A549 (cell line): Measurements from ENCODE around the gene PKHD1. TPM values are rescaled to one million over a fixed set of nuclear protein-coding genes. Genes with fewer than 3 reads are reported as not detected.
A peak's percentile ranks its signal among the peaks of the same experiment; 100 is the strongest.

Source experiments
- ATAC-seq, 2 experiments: fragments of 200-7000 bp in 1 of 2; fragments of >200 bp in 1 of 2; cut with Nextera tagmentation in 1 of 2; cut with Tn5 transposase in 1 of 2; 3 replicates each; pipeline versions ENCODE4 v1.8.0 to v1.9.1; 2018 to 2020; ENCODE audit warnings: mild to moderate bottlenecking in 1 of 2, moderate library complexity in 1 of 2
- CTCF ChIA-PET: fragments of 300-600 bp; sonication (Branson Sonifier 250); formaldehyde crosslinking; extraction: SDS; loops from one replicate; lab custom pipeline; 2021; ENCODE audit warnings: antibody characterized with exemption, inconsistent platforms; lab: Yijun Ruan, JAX
- POLR2A ChIA-PET: fragments of 350-600 bp; formaldehyde crosslinking; extraction: SDS; loops from one replicate; lab custom pipeline; 2021; ENCODE audit warnings: antibody characterized with exemption, inconsistent platforms; lab: Yijun Ruan, JAX
- DNase-seq, 2 experiments: peaks; one replicate each; pipeline versions ENCODE4 v3.0.0 to v3.0.0-alpha.2; 2011 to 2016; ENCODE audit warnings: low read depth in 1 of 2, low spot score in 1 of 2
- FAIRE-seq: peaks from 2 replicates; lab custom pipeline; 2011; peaks lifted over from hg19 to GRCh38; lab: Jason Lieb, UNC
- H3K27ac ChIP-seq, 2 experiments: fragments of >200 bp; sonication (Bioruptor Twin); formaldehyde crosslinking; 3 replicates each; pipeline ENCODE4 v1.5.1; 2016 to 2017
- H3K4me1 ChIP-seq: fragments of >200 bp; sonication (Bioruptor Twin); formaldehyde crosslinking; 3 replicates; pipeline ENCODE4 v1.6.1; 2016
- H3K4me2 ChIP-seq: fragments of >200 bp; sonication (Bioruptor Twin); formaldehyde crosslinking; 3 replicates; pipeline ENCODE4 v1.6.1; 2016
- H3K4me3 ChIP-seq: fragments of >200 bp; sonication (Bioruptor Twin); formaldehyde crosslinking; 3 replicates; pipeline ENCODE4 v1.5.1; 2016
- H3K9me3 ChIP-seq: fragments of >200 bp; sonication (Bioruptor Twin); formaldehyde crosslinking; 3 replicates; pipeline ENCODE4 v1.6.1; 2016
- CBX2 ChIP-seq: fragments of 200-600 bp; sonication (generic); IDR thresholded peaks from 2 replicates; pipeline ENCODE4 v1.6.1; 2016; ENCODE audit warnings: low read depth, mild to moderate bottlenecking, borderline replicate concordance
- CEBPB ChIP-seq, 2 experiments: fragments of >200 bp in 1 of 2; sonication (Bioruptor Twin) in 1 of 2; formaldehyde crosslinking in 1 of 2; IDR thresholded peaks; 2 replicates each; pipeline ENCODE4 v1.6.1; 2012 to 2016
- CHD4 ChIP-seq: fragments of 200-600 bp; sonication (generic); IDR thresholded peaks from 2 replicates; pipeline ENCODE4 v1.6.1; 2016; ENCODE audit warnings: antibody characterized with exemption, mild to moderate bottlenecking, borderline replicate concordance
- EHF ChIP-seq: fragments of 250-450 bp; sonication (Bioruptor Pico); IDR thresholded peaks from 2 replicates; pipeline ENCODE4 v1.5.0; 2020; ENCODE audit warnings: mild to moderate bottlenecking
- EP300 ChIP-seq, 2 experiments: fragments of >200 bp; sonication (Bioruptor Twin); formaldehyde crosslinking; IDR thresholded peaks; 2 replicates in 1 of 2; 3 replicates in 1 of 2; pipeline ENCODE4 v1.6.1; 2016 to 2017
- ESRRA ChIP-seq: fragments of 150-350 bp; IDR thresholded peaks from 2 replicates; pipeline ENCODE4 v1.6.1; 2014; ENCODE audit warnings: mild to moderate bottlenecking, low read length, borderline replicate concordance
- FOSL2 ChIP-seq, 2 experiments: fragments of 450-650 bp in 1 of 2; fragments of >200 bp in 1 of 2; sonication (Bioruptor Twin) in 1 of 2; formaldehyde crosslinking; IDR thresholded peaks; 2 replicates each; pipeline versions ENCODE4 v1.5.0 to v1.6.1; 2016 to 2020; ENCODE audit warnings: mild to moderate bottlenecking in 1 of 2, moderate library complexity in 1 of 2
- FOXS1 ChIP-seq: fragments of 250-450 bp; sonication (Bioruptor Pico); IDR thresholded peaks from 2 replicates; pipeline ENCODE4 v1.5.0; 2020; ENCODE audit warnings: mild to moderate bottlenecking, moderate library complexity
- HDAC2 ChIP-seq: fragments of 200-600 bp; sonication (generic); IDR thresholded peaks from 2 replicates; pipeline ENCODE4 v1.6.1; 2016
- HOXA7 ChIP-seq: fragments of 250-450 bp; sonication (Bioruptor Pico); IDR thresholded peaks from 2 replicates; pipeline ENCODE4 v1.5.0; 2020; ENCODE audit warnings: mild to moderate bottlenecking, moderate library complexity
- HOXB13 ChIP-seq: fragments of 250-450 bp; sonication (Bioruptor Pico); IDR thresholded peaks from 2 replicates; pipeline ENCODE4 v1.5.0; 2020; ENCODE audit warnings: low read depth, mild to moderate bottlenecking, moderate library complexity
- JUN ChIP-seq, 2 experiments: fragments of >200 bp; sonication (Bioruptor Twin); formaldehyde crosslinking; IDR thresholded peaks; 2 replicates in 1 of 2; 3 replicates in 1 of 2; pipeline ENCODE4 v1.6.1; 2016 to 2017
- KDM1A ChIP-seq: fragments of 200-600 bp; sonication (generic); IDR thresholded peaks from 2 replicates; pipeline ENCODE4 v1.6.1; 2016; ENCODE audit warnings: low read depth, mild to moderate bottlenecking
- KDM5A ChIP-seq: fragments of 200-600 bp; sonication (generic); IDR thresholded peaks from 2 replicates; pipeline ENCODE4 v1.6.1; 2016; ENCODE audit warnings: antibody characterized with exemption, mild to moderate bottlenecking
- MAFK ChIP-seq: fragments of 450-650 bp; IDR thresholded peaks from 2 replicates; pipeline ENCODE4 v1.6.1; 2014; ENCODE audit not compliant: partially characterized antibody
- MYC ChIP-seq: IDR thresholded peaks from 2 replicates; pipeline ENCODE4 v1.6.1; 2012; ENCODE audit warnings: mild to moderate bottlenecking, inconsistent platforms, low read length, improper control_type of control experiment, borderline replicate concordance
- NFE2L2 ChIP-seq: fragments of 150-350 bp; conservative IDR thresholded peaks from 2 replicates; pipeline ENCODE4 v1.6.1; 2014; ENCODE audit warnings: low read length
- POLR2AphosphoS2 ChIP-seq: conservative IDR thresholded peaks from 2 replicates; pipeline ENCODE4 v1.6.1; 2012; ENCODE audit warnings: low read length, improper control_type of control experiment, inconsistent platforms
- RAD21 ChIP-seq, 2 experiments: fragments of >200 bp in 1 of 2; sonication (Bioruptor Twin) in 1 of 2; formaldehyde crosslinking in 1 of 2; IDR thresholded peaks in 1 of 2; conservative IDR thresholded peaks in 1 of 2; 2 replicates in 1 of 2; 3 replicates in 1 of 2; pipeline ENCODE4 v1.6.1; 2012 to 2018; ENCODE audit warnings: inconsistent platforms in 1 of 2
- RNF2 ChIP-seq: fragments of 200-600 bp; sonication (generic); IDR thresholded peaks from 2 replicates; pipeline ENCODE4 v1.6.1; 2016; ENCODE audit warnings: low read depth, mild to moderate bottlenecking, antibody characterized with exemption, moderate library complexity, borderline replicate concordance
- whole genome bisulfite sequencing: methylation state at CpG from one replicate; pipeline ENCODE4 v1.1.6; 2017; ENCODE audit errors: missing lambda C conversion rate; 5-methylcytosine and 5-hydroxymethylcytosine counted together
- polyA plus RNA-seq, 4 experiments: library from polyadenylated mRNA; depleted of rRNA in 3 of 4; stranded (reverse); fragments of >200 nt; fragmentation: RNase III in 1 of 4; extraction: RNeasy Plus Mini Kit Qiagen cat#74134 plus additional on column Dnase treatment in 1 of 4; gene quantifications; 2 replicates in 3 of 4; 3 replicates in 1 of 4; pipeline ENCODE4 v1.2.3, GENCODE V29; 2011 to 2017
- TF ChIP-seq, protein P1 (sequence below): IDR thresholded peaks from 2 replicates; pipeline ENCODE4 v1.6.1; 2012; ENCODE audit warnings: low read depth, borderline replicate concordance
- TF ChIP-seq, protein P2 (sequence below): fragments of >200 bp; sonication (Bioruptor Twin); formaldehyde crosslinking; IDR thresholded peaks from 3 replicates; pipeline ENCODE4 v1.5.1; 2016
- TF ChIP-seq, protein P3 (sequence below): fragments of 250-450 bp; sonication (Bioruptor Pico); IDR thresholded peaks from 2 replicates; pipeline ENCODE4 v1.5.0; 2020; ENCODE audit warnings: low read depth, mild to moderate bottlenecking, moderate library complexity
- TF ChIP-seq, protein P4 (sequence below): fragments of 200-600 bp; sonication (generic); IDR thresholded peaks from 2 replicates; pipeline ENCODE4 v1.6.1; 2016; ENCODE audit warnings: antibody characterized with exemption, mild to moderate bottlenecking, moderate library complexity

PKHD1 gene
- polyA plus RNA-seq, 2 of the 4 experiments (the other 2 are of a cell fraction): not detected

GRCh38 chr6:52065621-52066020, 21.8 kb downstream of the PKHD1 start:
- FAIRE-seq: no peak
- H3K4me1 ChIP-seq: no peaks in the 10 kb centered on the region
- H3K4me3 ChIP-seq: no peak overlapping the region
- ChIA-PET POLR2A (no interaction called here), CTCF (no interaction called here)
- no peaks in the 10 kb centered on the region for H3K9me3 ChIP-seq
- no peak overlapping the region for H3K4me2 ChIP-seq
- ATAC-seq: no peak
- no peak overlapping the region for H3K27ac ChIP-seq
- no peak for TF ChIP-seq FOSL2 (IDR thresholded peaks at IDR 0.05)
- TF ChIP-seq FOSL2 (CRISPR knock-in tag; IDR thresholded peaks at IDR 0.05): no peak
- no peak for TF ChIP-seq RNF2
- TF ChIP-seq, protein P1, sequence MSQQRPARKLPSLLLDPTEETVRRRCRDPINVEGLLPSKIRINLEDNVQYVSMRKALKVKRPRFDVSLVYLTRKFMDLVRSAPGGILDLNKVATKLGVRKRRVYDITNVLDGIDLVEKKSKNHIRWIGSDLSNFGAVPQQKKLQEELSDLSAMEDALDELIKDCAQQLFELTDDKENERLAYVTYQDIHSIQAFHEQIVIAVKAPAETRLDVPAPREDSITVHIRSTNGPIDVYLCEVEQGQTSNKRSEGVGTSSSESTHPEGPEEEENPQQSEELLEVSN: no peak
- no peak for TF ChIP-seq EP300 (IDR thresholded peaks at IDR 0.05)
- no peak for TF ChIP-seq RAD21 (conservative IDR thresholded peaks at IDR 0.05 in 1 of 2, IDR thresholded peaks at IDR 0.05 in 1 of 2)
- TF ChIP-seq POLR2AphosphoS2: no peak
- TF ChIP-seq HDAC2: no peak
- TF ChIP-seq KDM5A: no peak
- TF ChIP-seq CEBPB (IDR thresholded peaks at IDR 0.05): no peak
- no peak for TF ChIP-seq HOXA7 (CRISPR knock-in tag)
- no peak for TF ChIP-seq JUN (IDR thresholded peaks at IDR 0.05)
- TF ChIP-seq HOXB13 (CRISPR knock-in tag): no peak
- TF ChIP-seq CBX2: no peak
- no peak for DNase-seq

GRCh38 chr6:52063584-52064344, 23.6 kb downstream of the PKHD1 start:
- H3K4me2 ChIP-seq: no peak overlapping the region; the same call in 2 of the 3 replicates
- WGBS: 0% methylated on average over 5 of the region's 5 CpGs
- DNase-seq (peak; percentile 7 to 36), ATAC-seq (peak in 1 of 2 experiments; percentile 68; a peak in 3 of 6 replicates), FAIRE-seq (no peak)
- H3K4me3 ChIP-seq: no peak overlapping the region
- TF ChIP-seq RAD21 (conservative IDR thresholded peaks at IDR 0.05 in 1 of 2, IDR thresholded peaks at IDR 0.05 in 1 of 2) (0 out of 5 replicates have a peak, but pooled peaks of 1 of the 2 experiments have one; percentile 8), ESRRA (no peak), CEBPB (IDR thresholded peaks at IDR 0.05) (peak in 1 of 2 experiments; percentile 78; a peak in 2 of 4 replicates)
- no peaks in the 10 kb centered on the region for H3K4me1 ChIP-seq
- H3K27ac ChIP-seq: no peak overlapping the region
- ChIA-PET POLR2A (no interaction called here), CTCF (interaction anchor here (1.3 kb wide), 1 partner anchor 14 kb away, joined by 3 read pairs; no protein-coding TSS in a partner anchor)
- H3K9me3 ChIP-seq: no peaks in the 10 kb centered on the region

- Histone ChIP-seq H3K27ac (no peak overlapping the region), H3K4me2 (no peak overlapping the region), H3K9me3 (no peaks in the 10 kb centered on the region), H3K4me3 (no peak overlapping the region), H3K4me1 (no peaks in the 10 kb centered on the region)
- WGBS: 16% methylated on average over 3 of the region's 3 CpGs
- ChIA-PET CTCF (no interaction called here), POLR2A (no interaction called here)
- no peak for ATAC-seq
- no peak for TF ChIP-seq KDM1A
- no peak for TF ChIP-seq EP300 (IDR thresholded peaks at IDR 0.05)
- TF ChIP-seq CHD4: no peak
- no peak for TF ChIP-seq FOXS1
- TF ChIP-seq MAFK: no peak
- TF ChIP-seq NFE2L2: no peak
- TF ChIP-seq ESRRA: no peak
- TF ChIP-seq, protein P2, sequence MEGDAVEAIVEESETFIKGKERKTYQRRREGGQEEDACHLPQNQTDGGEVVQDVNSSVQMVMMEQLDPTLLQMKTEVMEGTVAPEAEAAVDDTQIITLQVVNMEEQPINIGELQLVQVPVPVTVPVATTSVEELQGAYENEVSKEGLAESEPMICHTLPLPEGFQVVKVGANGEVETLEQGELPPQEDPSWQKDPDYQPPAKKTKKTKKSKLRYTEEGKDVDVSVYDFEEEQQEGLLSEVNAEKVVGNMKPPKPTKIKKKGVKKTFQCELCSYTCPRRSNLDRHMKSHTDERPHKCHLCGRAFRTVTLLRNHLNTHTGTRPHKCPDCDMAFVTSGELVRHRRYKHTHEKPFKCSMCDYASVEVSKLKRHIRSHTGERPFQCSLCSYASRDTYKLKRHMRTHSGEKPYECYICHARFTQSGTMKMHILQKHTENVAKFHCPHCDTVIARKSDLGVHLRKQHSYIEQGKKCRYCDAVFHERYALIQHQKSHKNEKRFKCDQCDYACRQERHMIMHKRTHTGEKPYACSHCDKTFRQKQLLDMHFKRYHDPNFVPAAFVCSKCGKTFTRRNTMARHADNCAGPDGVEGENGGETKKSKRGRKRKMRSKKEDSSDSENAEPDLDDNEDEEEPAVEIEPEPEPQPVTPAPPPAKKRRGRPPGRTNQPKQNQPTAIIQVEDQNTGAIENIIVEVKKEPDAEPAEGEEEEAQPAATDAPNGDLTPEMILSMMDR: no peak
- TF ChIP-seq POLR2AphosphoS2: no peak
- TF ChIP-seq, protein P3, sequence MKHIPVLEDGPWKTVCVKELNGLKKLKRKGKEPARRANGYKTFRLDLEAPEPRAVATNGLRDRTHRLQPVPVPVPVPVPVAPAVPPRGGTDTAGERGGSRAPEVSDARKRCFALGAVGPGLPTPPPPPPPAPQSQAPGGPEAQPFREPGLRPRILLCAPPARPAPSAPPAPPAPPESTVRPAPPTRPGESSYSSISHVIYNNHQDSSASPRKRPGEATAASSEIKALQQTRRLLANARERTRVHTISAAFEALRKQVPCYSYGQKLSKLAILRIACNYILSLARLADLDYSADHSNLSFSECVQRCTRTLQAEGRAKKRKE (CRISPR knock-in tag): no peak
- no peak for TF ChIP-seq EHF (CRISPR knock-in tag)
- TF ChIP-seq MYC: no peak
- TF ChIP-seq, protein P4, sequence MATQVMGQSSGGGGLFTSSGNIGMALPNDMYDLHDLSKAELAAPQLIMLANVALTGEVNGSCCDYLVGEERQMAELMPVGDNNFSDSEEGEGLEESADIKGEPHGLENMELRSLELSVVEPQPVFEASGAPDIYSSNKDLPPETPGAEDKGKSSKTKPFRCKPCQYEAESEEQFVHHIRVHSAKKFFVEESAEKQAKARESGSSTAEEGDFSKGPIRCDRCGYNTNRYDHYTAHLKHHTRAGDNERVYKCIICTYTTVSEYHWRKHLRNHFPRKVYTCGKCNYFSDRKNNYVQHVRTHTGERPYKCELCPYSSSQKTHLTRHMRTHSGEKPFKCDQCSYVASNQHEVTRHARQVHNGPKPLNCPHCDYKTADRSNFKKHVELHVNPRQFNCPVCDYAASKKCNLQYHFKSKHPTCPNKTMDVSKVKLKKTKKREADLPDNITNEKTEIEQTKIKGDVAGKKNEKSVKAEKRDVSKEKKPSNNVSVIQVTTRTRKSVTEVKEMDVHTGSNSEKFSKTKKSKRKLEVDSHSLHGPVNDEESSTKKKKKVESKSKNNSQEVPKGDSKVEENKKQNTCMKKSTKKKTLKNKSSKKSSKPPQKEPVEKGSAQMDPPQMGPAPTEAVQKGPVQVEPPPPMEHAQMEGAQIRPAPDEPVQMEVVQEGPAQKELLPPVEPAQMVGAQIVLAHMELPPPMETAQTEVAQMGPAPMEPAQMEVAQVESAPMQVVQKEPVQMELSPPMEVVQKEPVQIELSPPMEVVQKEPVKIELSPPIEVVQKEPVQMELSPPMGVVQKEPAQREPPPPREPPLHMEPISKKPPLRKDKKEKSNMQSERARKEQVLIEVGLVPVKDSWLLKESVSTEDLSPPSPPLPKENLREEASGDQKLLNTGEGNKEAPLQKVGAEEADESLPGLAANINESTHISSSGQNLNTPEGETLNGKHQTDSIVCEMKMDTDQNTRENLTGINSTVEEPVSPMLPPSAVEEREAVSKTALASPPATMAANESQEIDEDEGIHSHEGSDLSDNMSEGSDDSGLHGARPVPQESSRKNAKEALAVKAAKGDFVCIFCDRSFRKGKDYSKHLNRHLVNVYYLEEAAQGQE: no peak
- FAIRE-seq: no peak
- DNase-seq: no peak
These were observed 25.9 kb downstream of the PKHD1 start for GRCh38 chr6:52061481-52061880.
